Measurements from ENCODE around the gene CLDN9. TPM values are rescaled to one million over a fixed set of nuclear protein-coding genes. Genes with fewer than 3 reads are reported as not detected.

Gene CLDN9
- total RNA-seq, 1 donor from 2014 or later, result not detected

GRCh38 chr16:3032624-3033023 is 19.9 kb downstream of the CLDN9 start:
- no peaks in the 10 kb centered on the region for H3K36me3 Mint-ChIP-seq (ENCODE audit: low read depth)
- no peaks in the 10 kb centered on the region for H3K9me3 Mint-ChIP-seq
- H3K4me1 Mint-ChIP-seq, result peaks cover 23% of the 10 kb centered on the region
- intact Hi-C loops (cut with micrococcal nuclease), result no loop called here
- ChIA-PET POLR2A (interaction anchor here (0.9 kb wide), 1 partner anchor 105 kb away, joined by 5 read pairs; no protein-coding TSS in a partner anchor), CTCF (interaction anchor here (1.1 to 9.0 kb wide), 5 partner anchors 8 to 98 kb away, joined by 3 to 87 read pairs (median 3); partner anchors contain the start of gene ZNF213)
- H3K27me3 Mint-ChIP-seq, result peaks cover 52% of the 10 kb centered on the region
- no peak for DNase-seq
- TF ChIP-seq CTCF (IDR thresholded peaks at IDR 0.05), result no peak
- ATAC-seq (ENCODE audit: low read depth), result no peak
- no peak overlapping the region for H3K27ac Mint-ChIP-seq
- no peak overlapping the region for H3K4me3 Mint-ChIP-seq

DNA sequence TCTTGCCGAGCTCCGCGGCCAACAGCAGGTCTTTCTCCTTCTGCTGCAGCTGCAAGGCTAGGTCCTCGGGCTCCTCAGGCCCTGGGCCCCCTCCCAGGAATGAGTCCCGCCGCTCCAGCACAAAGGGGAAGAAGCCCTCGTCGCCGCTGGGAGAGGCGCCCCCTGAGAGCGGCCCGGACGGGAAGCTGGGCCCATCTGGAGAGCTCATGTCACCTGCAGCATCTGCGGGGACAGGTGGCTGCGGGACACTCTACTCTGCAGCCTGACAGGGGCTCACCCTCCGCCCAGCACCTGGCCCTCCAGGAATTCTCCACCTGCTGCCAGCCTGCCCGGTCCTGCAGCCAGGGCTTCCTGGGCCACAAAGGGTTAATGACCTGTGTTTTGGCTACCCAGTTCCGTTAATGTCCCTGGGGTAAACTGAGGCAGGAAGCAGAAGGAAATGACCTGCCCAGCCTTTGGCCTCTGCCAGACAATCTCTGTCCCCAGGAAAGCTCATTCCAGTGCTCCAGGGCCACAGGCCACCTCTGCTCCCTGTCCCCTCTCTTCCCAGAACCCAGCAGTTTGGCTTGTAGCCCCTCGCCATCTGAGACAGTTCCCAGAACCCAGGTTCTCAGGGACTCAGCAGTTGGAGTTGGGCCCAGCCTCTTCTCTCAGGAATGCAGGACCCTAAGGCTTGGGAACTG is 22.7 kb downstream of the CLDN9 start:
- ATAC-seq (ENCODE audit: low read depth), result no peak
- no peak for TF ChIP-seq CTCF (IDR thresholded peaks at IDR 0.05)
- no peak for DNase-seq
- Mint-ChIP-seq H3K4me1 (peaks cover 11% of the 10 kb centered on the region), H3K9me3 (no peaks in the 10 kb centered on the region), H3K27me3 (peaks cover 60% of the 10 kb centered on the region), H3K4me3 (no peak overlapping the region), H3K27ac (no peak overlapping the region), H3K36me3 (ENCODE audit: low read depth) (no peaks in the 10 kb centered on the region)
- CTCF ChIA-PET, result interaction anchor here (9.0 kb wide), 1 partner anchor 95 kb away, joined by 87 read pairs; the partner anchor contains the start of gene ZNF213
- intact Hi-C loops (cut with micrococcal nuclease), result no loop called here
- POLR2A ChIA-PET, result no interaction called here

DNA sequence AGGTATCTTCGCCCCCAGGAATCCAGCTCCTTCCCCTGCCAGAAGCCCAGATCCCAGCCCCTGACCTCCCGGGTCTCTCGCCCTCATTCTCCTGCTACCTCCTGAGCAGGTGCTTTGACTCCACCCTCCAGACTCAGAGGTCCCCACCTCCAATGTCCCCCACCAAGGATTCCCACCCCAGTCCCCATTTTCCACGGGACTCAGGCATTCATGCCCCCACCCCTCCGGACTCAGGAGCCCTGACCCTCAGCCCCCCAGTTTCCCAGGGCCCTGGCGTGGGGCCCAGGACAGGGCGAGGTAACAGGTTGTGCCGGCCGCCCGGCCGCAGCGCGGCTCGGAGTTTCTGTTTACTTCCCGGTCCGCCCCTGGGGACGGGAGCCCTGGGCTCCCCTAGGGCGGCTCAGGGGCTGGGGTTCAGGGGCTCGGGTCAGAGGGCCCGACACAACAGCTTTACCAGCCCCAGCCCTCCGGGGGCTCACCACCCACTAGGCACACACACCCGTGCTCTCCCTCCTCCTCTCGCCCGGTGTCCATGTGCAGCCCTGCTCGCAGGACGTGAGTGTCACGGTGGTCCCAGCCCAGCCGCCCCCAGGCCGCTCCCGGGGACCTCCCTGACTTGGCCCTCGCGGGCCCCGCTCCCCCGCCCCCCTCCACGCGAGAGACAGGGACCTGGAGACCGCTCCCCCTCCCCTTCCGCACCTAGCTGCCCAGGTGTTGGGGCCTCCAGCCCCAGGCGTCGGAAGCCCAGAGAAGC is 23.4 kb downstream of the CLDN9 start:
- Mint-ChIP-seq H3K27ac (no peak overlapping the region), H3K4me3 (peak overlapping the region; percentile 35), H3K27me3 (peaks cover 62% of the 10 kb centered on the region), H3K36me3 (ENCODE audit: low read depth) (no peaks in the 10 kb centered on the region), H3K9me3 (no peaks in the 10 kb centered on the region), H3K4me1 (peaks cover 11% of the 10 kb centered on the region)
- DNase-seq (no peak), ATAC-seq (ENCODE audit: low read depth) (no peak)
- intact Hi-C loops (cut with micrococcal nuclease), result no loop called here
- CTCF ChIA-PET, result interaction anchor here (9.0 kb wide), 1 partner anchor 95 kb away, joined by 87 read pairs; the partner anchor contains the start of gene ZNF213
- no peak for TF ChIP-seq CTCF (IDR thresholded peaks at IDR 0.05)
- POLR2A ChIA-PET, result no interaction called here

DNA sequence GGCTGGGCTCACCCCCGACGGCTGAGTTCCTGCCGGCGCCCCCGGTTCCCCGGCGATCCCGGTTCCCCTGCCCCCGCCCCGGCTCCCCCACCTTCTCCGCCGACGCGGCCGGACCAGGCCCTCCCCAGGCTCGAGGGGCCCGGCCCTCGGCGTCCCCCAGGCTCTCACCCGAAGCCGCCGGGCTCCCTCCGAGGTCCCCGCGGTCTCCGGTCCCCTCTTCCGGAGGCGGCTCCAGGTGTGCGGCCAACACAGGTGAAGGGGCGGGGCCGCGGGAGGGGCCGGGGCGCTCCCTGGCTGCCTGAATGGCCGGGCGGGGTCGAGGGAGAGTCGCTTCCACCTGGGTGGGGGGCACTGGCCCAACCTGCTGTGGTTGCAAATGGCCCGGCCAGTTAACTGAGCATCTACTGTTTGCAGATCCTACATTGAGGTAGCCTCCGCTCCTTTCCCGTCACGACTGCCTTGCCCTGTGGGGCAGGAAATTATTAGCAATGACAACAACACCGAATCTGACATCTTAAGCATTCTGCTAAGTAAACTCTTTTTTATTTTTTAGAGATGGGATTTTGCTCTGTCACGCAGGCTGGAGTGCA is 24.1 kb downstream of the CLDN9 start, which contains the start of gene BICDL2:
Gene BICDL2, minus strand, starts transcription at position 219 of the 590 bp plus-strand sequence. CDS start 1,448 bp downstream, outside the sequence.
- ChIA-PET POLR2A (no interaction called here), CTCF (interaction anchor here (0.6 kb wide), 1 partner anchor 8 kb away, joined by 3 read pairs; no protein-coding TSS in a partner anchor)
- peak within 1 kb of the TSS; percentile 35 for H3K4me3 Mint-ChIP-seq
- intact Hi-C loops (cut with micrococcal nuclease), result no loop called here
- no peaks in the 10 kb centered on the region for H3K36me3 Mint-ChIP-seq (ENCODE audit: low read depth)
- H3K27ac Mint-ChIP-seq, result no peak within 1 kb of the TSS
- peaks cover 60% of the 10 kb centered on the region for H3K27me3 Mint-ChIP-seq
- H3K9me3 Mint-ChIP-seq, result no peaks in the 10 kb centered on the region
- no peak for ATAC-seq (ENCODE audit: low read depth)
- no peak for DNase-seq
- H3K4me1 Mint-ChIP-seq, result peaks cover 10% of the 10 kb centered on the region
- TF ChIP-seq CTCF (IDR thresholded peaks at IDR 0.05), result no peak

Data from activated B cell treated with CpG ODN at 0.5 μM for 24 hours (primary cell).